ENCODE data around the gene SPACA5B.

DNA sequence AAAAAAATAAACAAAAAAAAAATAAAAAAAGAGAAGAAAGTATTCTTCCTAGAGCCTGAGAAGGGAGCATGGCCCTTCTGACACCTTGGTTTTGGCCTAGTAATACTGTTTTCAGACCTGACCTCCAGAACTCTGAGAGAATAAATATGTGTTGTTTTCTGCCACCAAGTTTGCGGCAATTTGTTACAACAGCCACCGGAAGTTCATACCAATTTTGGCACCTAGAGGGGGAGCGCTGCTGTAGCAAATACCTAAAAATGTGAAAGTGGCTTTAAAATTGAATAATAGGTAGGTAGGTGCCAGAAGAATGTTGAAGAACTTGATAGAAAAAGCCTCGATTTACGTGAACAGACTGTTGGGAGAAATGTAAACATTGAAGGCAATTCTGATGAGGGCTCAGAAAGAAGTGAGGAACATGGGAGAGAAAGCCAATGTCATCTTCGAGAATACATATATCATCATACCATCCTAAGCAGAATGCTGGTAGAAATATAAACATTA, 27.5 kb upstream of the SPACA5B start:
- TF ChIP-seq ESRRA (IDR thresholded peaks at IDR 0.05; ENCODE audit: low read length) (no peak), ETV6 (conservative IDR thresholded peaks at IDR 0.05 in 1 of 2, IDR thresholded peaks at IDR 0.05 in 1 of 2; ENCODE audit: borderline replicate concordance in 1 of 2, low read depth in 1 of 2) (no peak), KDM1A (IDR thresholded peaks at IDR 0.05; ENCODE audit: borderline replicate concordance) (no peak), EP300 (IDR thresholded peaks at IDR 0.05; ENCODE audit: borderline replicate concordance in 1 of 2, control insufficient read depth in 1 of 2, low read depth in 2 of 2, low read length in 2 of 2) (no peak), CBFB (IDR thresholded peaks at IDR 0.05; ENCODE audit: low read depth) (no peak), EZH2 (IDR thresholded peaks at IDR 0.05; ENCODE audit: borderline replicate concordance, control insufficient read depth, low read depth, low read length) (no peak), POLR2AphosphoS5 (IDR thresholded peaks at IDR 0.05; ENCODE audit: low read length) (no peak), IKZF1 (conservative IDR thresholded peaks at IDR 0.05) (no peak), JUNB (IDR thresholded peaks at IDR 0.05) (no peak), TCF12 (IDR thresholded peaks at IDR 0.05; ENCODE audit: low read depth, low read length) (no peak)
- TF ChIP-seq, protein P1, sequence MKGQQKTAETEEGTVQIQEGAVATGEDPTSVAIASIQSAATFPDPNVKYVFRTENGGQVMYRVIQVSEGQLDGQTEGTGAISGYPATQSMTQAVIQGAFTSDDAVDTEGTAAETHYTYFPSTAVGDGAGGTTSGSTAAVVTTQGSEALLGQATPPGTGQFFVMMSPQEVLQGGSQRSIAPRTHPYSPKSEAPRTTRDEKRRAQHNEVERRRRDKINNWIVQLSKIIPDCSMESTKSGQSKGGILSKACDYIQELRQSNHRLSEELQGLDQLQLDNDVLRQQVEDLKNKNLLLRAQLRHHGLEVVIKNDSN (IDR thresholded peaks at IDR 0.05; ENCODE audit: borderline replicate concordance, extremely low read length, insufficient read depth, low read depth, low read length) = no peak
